Epithelial cell of proximal tubule (primary cell): ENCODE results near the gene ZNF451. TPM values are rescaled to one million over a fixed set of nuclear protein-coding genes. Genes with fewer than 3 reads are reported as not detected.

Experiments used
- DNase-seq: peaks from one replicate; pipeline ENCODE4 v3.0.0-alpha.2; 2011; ENCODE audit warnings: low read depth
- H3K4me3 ChIP-seq: 2 replicates; pipeline ENCODE4 v1.5.1; 2011; ENCODE audit warnings: low read depth, mild to moderate bottlenecking, low read length
- CTCF ChIP-seq: conservative IDR thresholded peaks from 2 replicates; pipeline ENCODE4 v1.5.1; 2012; ENCODE audit warnings: low read depth, mild to moderate bottlenecking, low read length
- total RNA-seq: library from RNA; depleted of rRNA; stranded (reverse); fragments of >200 nt; gene quantifications from 2 replicates; pipeline ENCODE4 v1.2.3, GENCODE V29; 2015

Gene ZNF451
- total RNA-seq, 1 donor from 2014 or later = 16.4 TPM

GRCh38 chr6:57137350-57137749 lies 47.4 kb downstream of the ZNF451 start:
- no peak overlapping the region for H3K4me3 ChIP-seq
- TF ChIP-seq CTCF = no peak
- no peak for DNase-seq

DNA sequence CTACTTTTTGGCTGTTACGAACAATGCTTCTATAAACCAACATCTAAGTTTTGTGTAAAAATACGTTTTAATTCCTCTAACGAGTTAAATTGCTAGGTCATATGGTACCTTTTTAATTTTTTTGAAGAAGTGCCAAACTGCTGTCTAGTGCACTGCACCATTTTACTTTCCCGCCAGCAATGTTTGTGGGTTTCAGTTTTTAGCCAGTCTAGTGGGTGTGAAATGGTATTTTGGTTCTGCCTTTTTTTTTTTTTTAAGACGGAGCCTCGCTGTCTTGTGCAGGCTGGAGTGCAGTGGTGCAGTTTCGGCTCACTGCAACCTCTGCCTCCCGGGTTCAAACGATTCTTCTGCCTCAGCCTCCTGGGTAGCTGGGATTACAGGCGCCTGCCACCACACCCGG lies 48.0 kb downstream of the ZNF451 start:
- TF ChIP-seq CTCF = no peak
- no peak overlapping the region for H3K4me3 ChIP-seq
- DNase-seq = no peak

DNA sequence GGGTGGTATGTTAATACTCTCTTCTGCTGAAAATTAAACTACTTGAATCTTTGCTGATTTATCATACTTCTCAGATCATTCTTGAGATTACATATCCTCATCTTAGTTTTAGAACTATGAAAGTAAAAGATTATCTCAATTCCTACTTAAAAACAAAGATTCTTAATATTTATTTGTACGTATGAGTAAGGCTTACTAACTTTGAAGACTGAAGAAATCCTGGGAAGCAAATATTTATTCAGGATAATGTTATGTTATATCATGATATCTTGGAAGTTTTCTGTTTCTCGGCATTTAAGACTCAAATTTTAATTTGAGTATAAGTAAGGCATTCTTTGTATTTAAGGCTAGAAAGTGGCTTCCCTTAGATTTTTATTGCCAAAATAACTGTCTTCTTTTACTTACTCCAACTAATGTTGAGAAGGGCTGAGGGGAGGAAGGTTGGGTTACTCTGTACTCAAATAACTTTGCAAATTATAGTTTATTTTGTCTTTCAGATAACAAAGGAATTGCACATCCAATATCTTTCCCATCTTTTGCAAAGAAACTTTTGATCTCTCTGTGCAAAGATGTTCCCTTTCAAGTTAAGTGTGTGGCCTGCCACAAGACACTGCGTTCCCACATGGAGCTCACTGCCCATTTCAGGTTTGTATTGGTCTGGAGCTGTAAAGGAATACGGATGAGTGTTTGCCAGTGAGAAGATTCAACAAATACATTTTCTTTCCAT lies 51.6 kb downstream of the ZNF451 start:
- DNase-seq = no peak

DNA sequence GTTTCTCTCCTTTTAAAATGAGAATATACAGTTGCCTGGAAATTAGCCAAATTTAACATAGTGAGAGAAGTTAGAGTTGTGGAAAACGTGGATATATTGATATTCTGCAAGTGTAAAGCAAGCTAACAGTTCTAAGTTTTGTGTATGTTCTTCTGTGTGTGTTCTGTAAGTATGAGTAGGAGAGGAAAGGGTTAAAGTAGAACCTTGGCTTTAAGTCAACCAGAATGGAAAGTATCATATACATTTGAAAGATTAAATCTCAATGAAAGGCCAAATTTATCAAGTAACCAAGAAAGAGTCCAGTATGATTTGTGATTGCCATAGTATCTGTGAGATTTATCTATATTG lies 52.2 kb downstream of the ZNF451 start:
- no peak for TF ChIP-seq CTCF
- DNase-seq = no peak

More for the DNA sequence above, 51.6 kb downstream of the ZNF451 start:
- no peak overlapping the region for H3K4me3 ChIP-seq
- TF ChIP-seq CTCF = no peak

GRCh38 chr6:57143690-57144089 lies 53.7 kb downstream of the ZNF451 start:
- H3K4me3 ChIP-seq = no peak overlapping the region
- DNase-seq = no peak
- no peak for TF ChIP-seq CTCF

More for the DNA sequence above, 52.2 kb downstream of the ZNF451 start:
- H3K4me3 ChIP-seq = no peak overlapping the region

GRCh38 chr6:57147401-57147800 lies 57.4 kb downstream of the ZNF451 start:
- no peak for DNase-seq
- no peak overlapping the region for H3K4me3 ChIP-seq
- no peak for TF ChIP-seq CTCF
